HL-60 (cell line): ENCODE data around the gene ITGAL.
A peak's percentile ranks its signal among the peaks of the same experiment; 100 is the strongest.

ENCODE experiments used
- CTCF ChIP-seq: IDR thresholded peaks from one replicate; pipeline ENCODE4 v1.5.1; 2011; ENCODE audit warnings: low read length, control low read depth, inconsistent platforms; ENCODE audit not compliant: insufficient read depth
- GABPA ChIP-seq: IDR thresholded peaks from 2 replicates; pipeline ENCODE4 v1.6.1; 2012; ENCODE audit warnings: low read depth
- POLR2AphosphoS5 ChIP-seq: IDR thresholded peaks from 2 replicates; pipeline ENCODE4 v1.6.1; 2012; ENCODE audit warnings: low read depth
- TF ChIP-seq, protein P1 (sequence below): IDR thresholded peaks from 2 replicates; pipeline ENCODE4 v1.6.1; 2012; ENCODE audit warnings: low read depth; ENCODE audit not compliant: insufficient replicate concordance

- TF ChIP-seq POLR2AphosphoS5 (no peak), CTCF (no peak), GABPA (no peak)
- TF ChIP-seq, protein P1, sequence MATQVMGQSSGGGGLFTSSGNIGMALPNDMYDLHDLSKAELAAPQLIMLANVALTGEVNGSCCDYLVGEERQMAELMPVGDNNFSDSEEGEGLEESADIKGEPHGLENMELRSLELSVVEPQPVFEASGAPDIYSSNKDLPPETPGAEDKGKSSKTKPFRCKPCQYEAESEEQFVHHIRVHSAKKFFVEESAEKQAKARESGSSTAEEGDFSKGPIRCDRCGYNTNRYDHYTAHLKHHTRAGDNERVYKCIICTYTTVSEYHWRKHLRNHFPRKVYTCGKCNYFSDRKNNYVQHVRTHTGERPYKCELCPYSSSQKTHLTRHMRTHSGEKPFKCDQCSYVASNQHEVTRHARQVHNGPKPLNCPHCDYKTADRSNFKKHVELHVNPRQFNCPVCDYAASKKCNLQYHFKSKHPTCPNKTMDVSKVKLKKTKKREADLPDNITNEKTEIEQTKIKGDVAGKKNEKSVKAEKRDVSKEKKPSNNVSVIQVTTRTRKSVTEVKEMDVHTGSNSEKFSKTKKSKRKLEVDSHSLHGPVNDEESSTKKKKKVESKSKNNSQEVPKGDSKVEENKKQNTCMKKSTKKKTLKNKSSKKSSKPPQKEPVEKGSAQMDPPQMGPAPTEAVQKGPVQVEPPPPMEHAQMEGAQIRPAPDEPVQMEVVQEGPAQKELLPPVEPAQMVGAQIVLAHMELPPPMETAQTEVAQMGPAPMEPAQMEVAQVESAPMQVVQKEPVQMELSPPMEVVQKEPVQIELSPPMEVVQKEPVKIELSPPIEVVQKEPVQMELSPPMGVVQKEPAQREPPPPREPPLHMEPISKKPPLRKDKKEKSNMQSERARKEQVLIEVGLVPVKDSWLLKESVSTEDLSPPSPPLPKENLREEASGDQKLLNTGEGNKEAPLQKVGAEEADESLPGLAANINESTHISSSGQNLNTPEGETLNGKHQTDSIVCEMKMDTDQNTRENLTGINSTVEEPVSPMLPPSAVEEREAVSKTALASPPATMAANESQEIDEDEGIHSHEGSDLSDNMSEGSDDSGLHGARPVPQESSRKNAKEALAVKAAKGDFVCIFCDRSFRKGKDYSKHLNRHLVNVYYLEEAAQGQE = peak; percentile 86
Observed at GRCh38 chr16:30526137-30526822, 53.7 kb downstream of the ITGAL start, which contains the start of gene ZNF768.
